Jurkat, Clone E6-1 (cell line): ENCODE data around the gene LRRC28.

Experiments used
- DNase-seq: peaks from one replicate; pipeline ENCODE4 v3.0.0-alpha.2; 2011; ENCODE audit warnings: low read depth, low spot score
- H3K4me3 ChIP-seq: 2 replicates; pipeline ENCODE4 v1.5.1; 2011; ENCODE audit warnings: mild to moderate bottlenecking, low read length, control low read depth, moderate library complexity

The LRRC28 gene

GRCh38 chr15:99425657-99426301, 174.5 kb downstream of the LRRC28 start:
- no peak overlapping the region for H3K4me3 ChIP-seq

GRCh38 chr15:99426431-99427105, 175.3 kb downstream of the LRRC28 start:
- DNase-seq = no peak
- H3K4me3 ChIP-seq = no peak overlapping the region

More at GRCh38 chr15:99425657-99426301, 174.5 kb downstream of the LRRC28 start:
- DNase-seq = no peak

- DNase-seq = no peak
- no peak overlapping the region for H3K4me3 ChIP-seq
Measured at GRCh38 chr15:99427210-99427609, 175.9 kb downstream of the LRRC28 start.

GRCh38 chr15:99427668-99428361, 176.5 kb downstream of the LRRC28 start:
- DNase-seq = no peak
- H3K4me3 ChIP-seq = no peak overlapping the region

GRCh38 chr15:99429681-99430081, 178.4 kb downstream of the LRRC28 start:
- H3K4me3 ChIP-seq = no peak overlapping the region
- DNase-seq = no peak

GRCh38 chr15:99430881-99431401, 179.7 kb downstream of the LRRC28 start:
- no peak overlapping the region for H3K4me3 ChIP-seq
- DNase-seq = no peak

GRCh38 chr15:99431661-99432091, 180.4 kb downstream of the LRRC28 start:
- H3K4me3 ChIP-seq = no peak overlapping the region
- DNase-seq = no peak

GRCh38 chr15:99432271-99433025, 181.2 kb downstream of the LRRC28 start:
- no peak overlapping the region for H3K4me3 ChIP-seq
- DNase-seq = no peak

GRCh38 chr15:99433026-99433756, 181.9 kb downstream of the LRRC28 start:
- no peak for DNase-seq
- H3K4me3 ChIP-seq = no peak overlapping the region

- no peak overlapping the region for H3K4me3 ChIP-seq
- no peak for DNase-seq
Measured at GRCh38 chr15:99433757-99434450, 182.6 kb downstream of the LRRC28 start.

- DNase-seq = no peak
- no peak overlapping the region for H3K4me3 ChIP-seq
Measured at GRCh38 chr15:99434506-99435112, 183.3 kb downstream of the LRRC28 start.

GRCh38 chr15:99435113-99435695, 183.9 kb downstream of the LRRC28 start:
- no peak overlapping the region for H3K4me3 ChIP-seq
- no peak for DNase-seq

- no peak overlapping the region for H3K4me3 ChIP-seq
- no peak for DNase-seq
Measured at GRCh38 chr15:99435877-99436541, 184.7 kb downstream of the LRRC28 start.

- no peak for DNase-seq
Measured at GRCh38 chr15:99436542-99437314, 185.4 kb downstream of the LRRC28 start.

GRCh38 chr15:99437315-99438223, 186.3 kb downstream of the LRRC28 start:
- no peak for DNase-seq
- H3K4me3 ChIP-seq = no peak overlapping the region

More at GRCh38 chr15:99436542-99437314, 185.4 kb downstream of the LRRC28 start:
- no peak overlapping the region for H3K4me3 ChIP-seq
